GM21360 (cell line): Measurements from ENCODE around the gene SECISBP2.
"Not testable (repeated sequence)": the region's sequence is repeated elsewhere in the genome, so short reads cannot be mapped to it uniquely, and the experiment has no call there.

Experiments used
- ATAC-seq: cut with Tn5 transposase; IDR thresholded peaks from one replicate; pipeline ENCODE4 v1.9.1; 2021; ENCODE audit warnings: mild to moderate bottlenecking, moderate library complexity; ENCODE audit not compliant: unreplicated experiment

SECISBP2 gene

GRCh38 chr9:89309166-89309565 is 9.1 kb upstream of the SECISBP2 start:
- no peak for ATAC-seq

DNA sequence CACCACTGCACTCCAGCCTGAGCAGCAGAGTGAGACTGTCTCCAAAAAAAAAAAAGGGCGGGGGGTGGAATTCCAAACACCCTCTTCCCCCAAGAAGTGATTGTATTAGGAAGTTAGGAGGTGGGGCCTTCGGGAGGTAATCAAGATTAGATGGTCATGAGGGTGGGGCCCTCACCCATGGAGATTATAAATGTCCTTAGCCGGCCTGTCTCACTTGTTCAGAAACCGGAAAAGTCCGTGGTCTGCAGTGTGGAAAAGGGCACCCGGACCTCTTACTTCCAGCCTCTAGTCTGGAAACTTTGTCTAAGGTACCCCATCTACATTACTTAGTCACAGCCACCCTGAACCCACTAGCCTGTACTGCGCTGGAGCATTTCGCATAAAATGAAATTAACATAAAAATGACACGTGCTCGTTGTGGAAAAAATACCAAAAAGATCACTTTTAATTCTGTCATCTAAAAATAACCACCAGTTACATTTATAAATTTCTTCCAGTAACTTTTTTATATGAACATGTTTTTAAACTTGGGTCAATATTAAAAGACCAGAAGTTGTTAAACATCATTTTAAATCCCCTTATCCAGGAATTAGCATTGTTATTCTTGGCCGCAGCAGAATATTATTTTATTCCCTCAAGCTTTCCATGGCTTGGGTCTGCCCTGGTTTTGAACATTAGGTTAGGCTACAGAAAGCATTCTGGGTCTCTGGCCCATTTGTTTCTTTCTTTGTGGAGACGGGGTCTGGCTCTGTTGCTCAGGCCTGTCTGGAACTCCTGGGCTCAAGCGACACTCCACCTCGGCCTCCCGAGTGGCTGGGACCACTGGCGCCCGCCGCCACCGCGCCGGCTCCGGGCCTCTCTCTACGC is 8.5 kb upstream of the SECISBP2 start:
- ATAC-seq = no peak

DNA sequence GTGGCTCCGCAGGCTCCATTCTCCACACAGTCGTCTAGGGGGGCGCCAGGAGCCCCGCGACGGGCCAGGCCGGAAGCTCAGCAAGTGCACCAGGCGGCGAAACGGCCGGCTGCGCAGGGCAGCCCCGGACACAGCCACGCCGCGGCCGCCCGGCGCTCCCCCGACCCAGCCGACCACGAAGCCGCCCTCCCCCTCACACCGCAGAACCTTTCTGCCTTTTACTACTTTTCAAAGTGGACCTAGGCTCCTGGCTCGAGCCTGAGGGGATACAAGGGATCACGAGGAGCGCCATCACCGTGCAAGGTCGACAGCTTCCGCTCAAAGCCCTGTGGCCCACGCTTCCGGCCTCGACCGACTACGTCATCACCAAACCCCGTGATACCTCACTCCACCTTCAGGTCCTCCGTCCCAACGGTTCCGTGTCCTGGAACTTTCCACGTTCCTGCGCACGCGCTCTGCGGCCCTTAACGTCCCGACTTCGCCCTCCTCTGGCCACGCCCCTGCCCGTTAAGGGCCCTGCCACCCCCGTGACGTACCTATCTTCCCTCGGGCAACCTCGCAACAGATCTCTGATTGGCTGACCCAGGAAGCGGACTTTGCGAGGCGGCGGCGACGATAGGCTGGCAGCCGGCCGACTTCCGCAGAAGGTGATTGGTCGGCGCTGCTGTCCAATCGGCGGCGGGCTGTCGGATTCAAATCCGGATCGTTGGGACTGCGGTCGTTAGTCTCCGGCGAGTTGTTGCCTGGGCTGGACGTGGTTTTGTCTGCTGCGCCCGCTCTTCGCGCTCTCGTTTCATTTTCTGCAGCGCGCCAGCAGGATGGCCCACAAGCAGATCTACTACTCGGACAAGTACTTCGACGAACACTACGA is 7.6 kb upstream of the SECISBP2 start, which contains the start of gene CKS2:
TSS of gene CKS2 (plus strand) at position 721 of the 871 bp plus-strand sequence. CDS start at position 819, 98 bp downstream.
- ATAC-seq = peak; percentile 88

GRCh38 chr9:89311346-89312221 is 6.7 kb upstream of the SECISBP2 start:
- peak; percentile 4 for ATAC-seq

DNA sequence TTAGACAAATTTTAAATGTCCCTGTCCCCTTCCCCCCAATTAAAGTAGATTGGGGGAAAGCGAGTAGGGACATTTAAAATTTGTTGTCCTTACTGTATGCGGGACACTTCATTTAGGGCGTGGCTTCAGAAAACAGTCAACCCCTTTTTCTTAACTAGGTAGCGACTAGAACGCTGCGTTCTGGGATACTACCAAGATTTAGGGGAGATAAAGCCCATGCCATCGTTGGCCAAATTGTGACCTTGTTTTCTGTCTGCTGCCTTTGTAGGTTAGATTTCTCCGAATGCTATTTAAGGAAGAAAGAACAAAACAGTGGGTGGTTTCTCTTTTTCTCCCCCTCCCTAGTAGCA is 6.1 kb upstream of the SECISBP2 start:
- no peak for ATAC-seq

DNA sequence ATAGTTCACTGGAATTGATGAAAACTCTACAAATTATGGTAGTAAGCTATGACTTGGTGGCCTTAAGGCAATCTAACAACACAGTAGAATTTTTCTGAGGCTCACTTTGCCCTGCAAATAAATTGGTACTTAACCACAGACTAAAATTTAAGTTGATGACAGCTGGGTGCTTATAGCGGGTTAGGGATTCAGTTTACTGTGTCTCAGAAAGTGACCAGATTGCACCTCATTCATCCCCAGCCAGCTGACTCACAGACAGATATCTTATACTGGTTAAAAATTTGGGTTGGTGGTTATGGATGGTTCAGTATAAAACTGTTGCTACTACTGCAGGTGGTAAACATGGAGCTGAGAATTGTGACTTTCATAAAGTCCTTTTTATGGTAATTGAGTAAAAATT is 4.5 kb upstream of the SECISBP2 start:
- no peak for ATAC-seq

- ATAC-seq = no peak
Observed at GRCh38 chr9:89314955-89315354, 3.3 kb upstream of the SECISBP2 start.

DNA sequence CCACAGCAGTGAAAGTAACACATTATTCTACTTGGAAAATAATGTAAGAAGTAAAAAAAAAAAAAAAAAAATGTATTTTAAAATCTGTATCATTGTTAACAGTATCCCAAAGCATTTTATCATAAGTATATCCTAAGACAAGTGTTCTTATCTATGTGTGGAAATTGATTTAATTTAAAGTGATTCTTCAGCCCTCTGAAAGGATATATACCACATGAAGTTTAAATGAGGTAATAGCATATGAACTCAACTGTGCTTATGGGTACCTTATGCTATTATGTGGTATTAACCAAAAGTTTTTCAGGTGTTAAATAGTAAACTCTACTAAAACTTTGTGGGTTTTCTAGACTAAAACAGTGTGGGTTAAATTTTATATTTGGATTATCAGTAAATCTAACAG is 2.8 kb upstream of the SECISBP2 start:
- no peak for ATAC-seq

GRCh38 chr9:89317282-89317681 is 1.0 kb upstream of the SECISBP2 start:
- no peak for ATAC-seq

GRCh38 chr9:89319015-89319905 is 960 bp downstream of the SECISBP2 start:
- no peak for ATAC-seq

GRCh38 chr9:89323390-89323789 is 5.1 kb downstream of the SECISBP2 start:
- ATAC-seq = no peak

GRCh38 chr9:89325733-89326132 is 7.4 kb downstream of the SECISBP2 start:
- ATAC-seq = no peak

DNA sequence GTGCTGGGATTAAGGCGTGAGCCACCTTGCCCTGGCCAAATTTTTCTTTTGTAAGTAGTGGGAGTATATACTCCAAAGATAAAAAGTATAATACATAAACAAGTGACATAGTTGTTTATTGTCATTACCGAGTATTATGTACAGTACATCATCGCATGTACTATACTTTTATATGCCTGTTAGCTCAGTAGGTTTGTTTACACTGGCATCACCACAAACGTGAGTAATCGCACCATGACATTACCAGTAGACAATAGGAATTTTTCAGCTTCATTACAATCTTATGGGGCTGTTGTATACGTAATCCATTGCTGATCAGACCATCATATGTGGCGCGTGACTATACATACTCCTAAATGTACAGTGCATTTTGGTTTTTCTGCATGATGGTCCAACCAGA is 9.8 kb downstream of the SECISBP2 start:
- ATAC-seq = no peak

- no peak for ATAC-seq
Observed at GRCh38 chr9:89329917-89330316, 11.6 kb downstream of the SECISBP2 start.

GRCh38 chr9:89330513-89330912 is 12.2 kb downstream of the SECISBP2 start:
- no peak for ATAC-seq

DNA sequence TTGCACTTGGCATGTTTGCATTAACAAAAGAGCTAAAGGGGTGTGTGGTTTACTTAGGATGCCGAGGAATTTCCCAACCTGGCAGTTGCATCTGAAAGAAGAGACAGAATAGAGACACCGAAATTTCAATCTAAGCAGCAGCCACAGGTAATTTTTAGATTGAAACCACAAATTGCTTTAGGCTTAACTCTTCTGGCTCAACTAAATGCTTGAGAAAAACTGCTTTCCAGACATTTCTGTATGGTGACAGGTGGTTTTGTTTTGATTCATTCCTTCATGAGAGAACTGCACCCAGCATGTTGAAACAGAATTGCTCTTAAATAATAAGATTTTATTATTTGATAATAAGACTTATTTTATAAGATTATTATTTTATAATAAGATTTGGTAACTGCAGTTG is 21.5 kb downstream of the SECISBP2 start:
- ATAC-seq = no peak

DNA sequence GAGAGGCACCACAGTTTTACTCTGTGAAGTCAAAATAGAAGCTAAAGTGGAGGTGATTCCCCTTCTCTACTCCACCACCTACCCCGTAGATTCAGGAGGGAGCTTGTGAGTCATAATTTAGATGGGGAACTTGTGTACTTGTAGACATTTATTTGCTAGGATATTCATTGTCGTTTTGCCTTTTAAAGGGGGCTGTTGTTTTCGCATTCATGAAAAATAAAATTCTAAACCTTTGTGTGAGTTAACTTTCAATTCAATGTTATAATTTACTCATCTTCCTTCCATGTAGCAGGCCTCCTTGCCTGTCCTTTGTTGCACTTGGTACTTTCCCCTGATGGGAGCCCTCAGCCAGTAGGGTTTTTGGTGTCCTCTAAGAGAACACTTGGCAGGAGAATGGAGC is 22.0 kb downstream of the SECISBP2 start:
- peak; percentile 64 for ATAC-seq

DNA sequence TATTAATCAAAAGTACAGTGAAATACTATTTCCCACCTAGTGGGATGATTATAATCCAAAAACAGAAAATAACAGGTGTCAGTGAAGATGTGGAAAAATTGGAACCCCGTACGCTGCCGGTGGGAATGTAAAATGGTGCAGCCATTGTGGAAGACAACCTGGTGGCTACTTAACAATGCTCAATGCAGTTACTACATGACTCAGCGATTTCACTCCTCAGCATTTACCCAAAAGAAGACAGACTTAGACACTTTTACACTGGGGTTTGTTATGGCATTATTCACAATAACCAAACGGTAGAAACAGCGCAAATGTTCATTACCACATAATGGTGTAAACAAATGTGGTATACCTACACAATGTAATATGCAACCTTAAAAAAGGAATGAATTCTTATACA is 23.9 kb downstream of the SECISBP2 start:
- no peak for ATAC-seq

DNA sequence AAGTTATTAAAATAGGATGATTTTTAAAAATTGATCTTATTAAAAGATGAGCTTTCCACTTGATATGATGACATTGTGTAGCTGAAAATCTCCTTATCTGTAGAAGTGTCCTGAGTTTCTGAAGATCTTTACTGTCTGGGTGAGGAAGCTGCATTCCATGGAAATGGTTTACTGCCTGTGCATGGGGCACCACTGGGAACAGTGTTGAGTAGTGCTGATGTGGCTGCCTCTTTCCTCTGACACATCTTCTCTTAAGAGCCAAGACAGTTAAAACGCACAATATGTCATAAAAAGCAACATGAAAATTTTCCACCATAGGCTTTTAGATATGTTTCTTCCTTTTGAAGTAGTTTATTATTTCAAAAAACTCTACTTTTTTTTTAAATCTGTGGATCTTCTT is 24.6 kb downstream of the SECISBP2 start:
- no peak for ATAC-seq

DNA sequence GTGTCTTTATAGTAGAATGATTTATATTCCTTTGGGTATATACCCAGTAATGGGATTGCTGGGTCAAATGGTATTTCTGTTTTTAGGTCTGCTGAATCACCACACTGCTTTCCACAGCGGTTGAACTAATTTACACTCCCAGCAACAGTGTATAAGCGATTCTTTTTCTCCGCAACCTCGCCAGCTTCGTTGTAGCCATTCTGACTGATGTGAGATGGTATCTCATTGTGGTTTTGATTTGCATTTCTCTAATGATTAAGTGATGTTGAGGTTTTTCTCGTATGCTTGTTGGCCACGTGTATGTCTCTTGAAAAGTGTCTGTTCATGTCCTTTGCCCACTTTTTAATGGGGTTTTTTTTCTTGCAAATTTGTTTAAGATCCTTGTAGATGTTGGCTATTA is 25.5 kb downstream of the SECISBP2 start:
- not testable (repeated sequence) for ATAC-seq
